GM12891 (cell line): Measurements from ENCODE around the gene BCL11A.

Experiments
- POLR2A ChIP-seq: IDR thresholded peaks from 2 replicates; pipeline ENCODE4 v1.6.1; 2011; ENCODE audit warnings: low read depth, low read length, control low read depth
- TAF1 ChIP-seq: IDR thresholded peaks from 2 replicates; pipeline ENCODE4 v1.6.1; 2011; ENCODE audit warnings: low read depth, low read length, control low read depth

- TF ChIP-seq POLR2A (no peak), TAF1 (no peak)
Observed at GRCh38 chr2:60415814-60416213, 137.6 kb downstream of the BCL11A start.
